ENCODE measurements around the gene LARGE1. TPM values are rescaled to one million over a fixed set of nuclear protein-coding genes. Genes with fewer than 3 reads are reported as not detected.

The LARGE1 gene
- total and polyA plus RNA-seq, 2 of the 13 experiments (the other 11 are each of a cell fraction or from before 2014, with no cell fraction given) = 8.4 to 11.0 TPM

GRCh38 chr22:33385611-33386010, 534.7 kb downstream of the LARGE1 start (continued):
- TF ChIP-seq THAP9 (CRISPR knock-in tag; IDR thresholded peaks at IDR 0.05; ENCODE audit: borderline replicate concordance) = no peak

- Histone ChIP-seq H3K79me2 (ENCODE audit: insufficient read depth, low read length) (no peaks in the 10 kb centered on the region), H3K27me3 (ENCODE audit: control insufficient read depth in 1 of 2, insufficient read depth in 2 of 2, low read length in 2 of 2) (no peaks in the 10 kb centered on the region), H3K36me3 (replicated peaks in 1 of 2; ENCODE audit: control insufficient read depth in 1 of 2, insufficient read depth in 2 of 2, low read length in 2 of 2) (peaks cover 1 to 6% of the 10 kb centered on the region in 2 experiments; a peak in 2 of 5 replicates), H4K20me1 (ENCODE audit: insufficient read depth, low read length) (no peaks in the 10 kb centered on the region), H3K4me2 (ENCODE audit: low read depth, low read length) (no peak overlapping the region), H3K4me1 (ENCODE audit: insufficient read depth, low read length) (peaks cover 25% of the 10 kb centered on the region), H3K4me3 (replicated peaks in 1 of 3; ENCODE audit: insufficient read depth in 1 of 3, low read depth in 2 of 3, low read length in 3 of 3) (no peak overlapping the region), H3K9me3 (ENCODE audit: low read length) (no peaks in the 10 kb centered on the region), H3K27ac (ENCODE audit: extremely low read length, insufficient read depth, low read length) (no peak overlapping the region), H2AFZ (ENCODE audit: low read length) (no peak overlapping the region), H3K9ac (ENCODE audit: insufficient read depth, low read depth, low read length) (no peak overlapping the region)
- FAIRE-seq = no peak
- TF ChIP-seq ZNF546 (CRISPR knock-in tag; conservative IDR thresholded peaks at IDR 0.05) (no peak), LBX2 (CRISPR knock-in tag; IDR thresholded peaks at IDR 0.05; ENCODE audit: borderline replicate concordance) (no peak), NFKB2 (CRISPR knock-in tag; IDR thresholded peaks at IDR 0.05; ENCODE audit: borderline replicate concordance) (no peak), ETS1 (CRISPR knock-in tag; IDR thresholded peaks at IDR 0.05) (no peak), TBX2 (CRISPR knock-in tag; IDR thresholded peaks at IDR 0.05; ENCODE audit: borderline replicate concordance) (no peak), ZSCAN12 (CRISPR knock-in tag; IDR thresholded peaks at IDR 0.05) (no peak), ATF5 (CRISPR knock-in tag; IDR thresholded peaks at IDR 0.05; ENCODE audit: low read depth) (no peak), CENPT (CRISPR knock-in tag; IDR thresholded peaks at IDR 0.05; ENCODE audit: low read depth) (no peak), HOXA5 (CRISPR knock-in tag; IDR thresholded peaks at IDR 0.05) (no peak), RBFOX2 (IDR thresholded peaks at IDR 0.05; ENCODE audit: low read depth, low read length) (no peak), TBL1XR1 (IDR thresholded peaks at IDR 0.05; ENCODE audit: borderline replicate concordance, low read length, partially characterized antibody) (no peak), ZNF337 (CRISPR knock-in tag; IDR thresholded peaks at IDR 0.05; ENCODE audit: borderline replicate concordance, low read depth) (no peak), NCOR1 (IDR thresholded peaks at IDR 0.05; ENCODE audit: borderline replicate concordance, low read length) (no peak), PTBP1 (IDR thresholded peaks at IDR 0.05; ENCODE audit: low read depth, low read length, poor library complexity, severe bottlenecking) (no peak), MXD3 (CRISPR knock-in tag; IDR thresholded peaks at IDR 0.05) (no peak), CC2D1A (CRISPR knock-in tag; IDR thresholded peaks at IDR 0.05) (no peak), ZNF607 (CRISPR knock-in tag; IDR thresholded peaks at IDR 0.05; ENCODE audit: borderline replicate concordance) (no peak)
- CTCF ChIA-PET (ENCODE audit: low intra/inter-chr PET ratio, low total read pairs) = no interaction called here
- DNase-seq (ENCODE audit: low spot score) = no peak
- intact Hi-C loops (cut with micrococcal nuclease; ENCODE audit: unreplicated experiment) (no loop called here), in situ Hi-C loops (cut with HindIII; ENCODE audit: extremely low pct_ligation_motif_present, low pct_unique_long_range_greater_than_20kb) (no loop called here)
- WGBS (ENCODE audit: low lambda C conversion rate) = 87% methylated on average over 8 of the region's 8 CpGs
- no peak for ATAC-seq
- POLR2A ChIA-PET = no interaction called here
- no TSS peak for BruUV-seq (replicated peaks)
Observed at GRCh38 chr22:33382436-33382835, 537.8 kb downstream of the LARGE1 start.
